SK-N-SH (cell line): ENCODE measurements around the gene PARVB. TPM values are rescaled to one million over a fixed set of nuclear protein-coding genes. Genes with fewer than 3 reads are reported as not detected.

Experiments used
- CTCF ChIA-PET: fragments of 300-600, 350-600 bp; formaldehyde crosslinking; extraction: SDS; loops from one replicate; lab custom pipeline; 2021; lab: Yijun Ruan, JAX
- POLR2A ChIA-PET: fragments of 350-600 bp; sonication (Branson Sonifier 250); formaldehyde crosslinking; extraction: SDS; loops from one replicate; lab custom pipeline; 2020; ENCODE audit warnings: antibody characterized with exemption, inconsistent platforms; lab: Yijun Ruan, JAX
- DNase-seq: peaks from one replicate; pipeline ENCODE4 v3.0.0; 2012
- H2AFZ ChIP-seq: fragments of 200-600 bp; sonication (generic); 2 replicates; pipeline ENCODE4 v1.8.1; 2016; ENCODE audit warnings: antibody characterized with exemption, mild to moderate bottlenecking, low read depth
- H3F3A ChIP-seq: fragments of 200-600 bp; sonication (generic); replicated peaks from 2 replicates; pipeline ENCODE3; 2016; ENCODE audit warnings: antibody characterized with exemption, mild to moderate bottlenecking; ENCODE audit not compliant: insufficient read depth
- H3K27ac ChIP-seq, 2 experiments: fragments of 200-500 bp in 1 of 2; fragments of 200-600 bp in 1 of 2; sonication (Bioruptor generic) in 1 of 2; sonication (generic), shearing (Covaris generic) in 1 of 2; 2 replicates each; pipeline versions ENCODE4 v1.5.1 to v1.6.1; 2014 to 2016; ENCODE audit warnings: low read depth in 2 of 2, inconsistent platforms in 1 of 2, low read length in 1 of 2, mild to moderate bottlenecking in 1 of 2, mixed read lengths in 1 of 2
- H3K27me3 ChIP-seq: fragments of 200-600 bp; sonication (generic), shearing (Covaris generic); 2 replicates; pipeline ENCODE4 v1.6.1; 2016; ENCODE audit warnings: mixed run types; ENCODE audit not compliant: insufficient read depth
- H3K36me3 ChIP-seq, 2 experiments: fragments of 200-500 bp in 1 of 2; fragments of 200-600 bp in 1 of 2; sonication (Bioruptor generic) in 1 of 2; sonication (generic) in 1 of 2; replicated peaks in 1 of 2; 2 replicates each; pipeline versions ENCODE3 to v1.5.1; 2014 to 2016; ENCODE audit warnings: low read length in 1 of 2, mild to moderate bottlenecking in 1 of 2; ENCODE audit not compliant: insufficient read depth in 2 of 2, control insufficient read depth in 1 of 2
- H3K4me1 ChIP-seq, 2 experiments: fragments of 200-500 bp in 1 of 2; fragments of 200-600 bp in 1 of 2; sonication (Bioruptor generic) in 1 of 2; sonication (generic), shearing (Covaris generic) in 1 of 2; 2 replicates each; pipeline versions ENCODE4 v1.5.1 to v1.6.1; 2014 to 2016; ENCODE audit warnings: low read depth in 1 of 2, low read length in 1 of 2, mixed run types in 1 of 2; ENCODE audit not compliant: insufficient read depth in 2 of 2, control insufficient read depth in 1 of 2
- H3K4me2 ChIP-seq: fragments of 200-600 bp; sonication (generic), shearing (Covaris generic); 2 replicates; pipeline ENCODE4 v1.6.1; 2017; ENCODE audit warnings: mixed run types
- H3K4me3 ChIP-seq, 2 experiments: fragments of 200-500 bp in 1 of 2; fragments of 200-600 bp in 1 of 2; sonication (Bioruptor generic) in 1 of 2; sonication (generic), shearing (Covaris generic) in 1 of 2; 2 replicates each; pipeline versions ENCODE4 v1.5.1 to v1.8.1; 2014 to 2016; ENCODE audit warnings: low read depth in 2 of 2, inconsistent platforms in 1 of 2, low read length in 1 of 2, mild to moderate bottlenecking in 1 of 2, mixed read lengths in 1 of 2, moderate library complexity in 1 of 2
- H3K79me2 ChIP-seq: fragments of 200-600 bp; sonication (generic); 2 replicates; pipeline ENCODE4 v1.8.1; 2017; ENCODE audit warnings: mild to moderate bottlenecking; ENCODE audit not compliant: insufficient read depth
- H3K9ac ChIP-seq: fragments of 200-600 bp; sonication (generic); 2 replicates; pipeline ENCODE4 v1.6.1; 2017; ENCODE audit warnings: mixed run types
- H3K9me2 ChIP-seq: fragments of 200-600 bp; sonication (generic); 2 replicates; pipeline ENCODE4 v1.6.1; 2017; ENCODE audit warnings: mixed run types
- H3K9me3 ChIP-seq: fragments of 200-600 bp; sonication (generic); 2 replicates; pipeline ENCODE4 v1.6.1; 2017; ENCODE audit warnings: mixed run types, mild to moderate bottlenecking, moderate library complexity
- H4K20me1 ChIP-seq: fragments of 200-600 bp; sonication (generic); 2 replicates; pipeline ENCODE4 v1.6.1; 2017; ENCODE audit warnings: mild to moderate bottlenecking, mixed run types; ENCODE audit not compliant: insufficient read depth
- ELF1 ChIP-seq: IDR thresholded peaks from 2 replicates; pipeline ENCODE4 v1.4.0; 2012
- EP300 ChIP-seq, 2 experiments: IDR thresholded peaks; 2 replicates each; pipeline versions ENCODE4 v1.4.0 to v1.6.1; 2012; ENCODE audit warnings: borderline replicate concordance in 1 of 2, low read depth in 1 of 2, low read length in 1 of 2
- EZH2phosphoT487 ChIP-seq: fragments of 200-600 bp; sonication (generic); IDR thresholded peaks from 2 replicates; pipeline ENCODE4 v1.6.1; 2017; ENCODE audit warnings: low read depth, mixed run types, mild to moderate bottlenecking, antibody characterized with exemption, moderate library complexity, borderline replicate concordance
- FOSL2 ChIP-seq: IDR thresholded peaks from 2 replicates; pipeline ENCODE4 v1.4.0; 2012; ENCODE audit warnings: low read depth, mild to moderate bottlenecking, moderate library complexity, borderline replicate concordance
- FOXJ3 ChIP-seq: sonication (generic); formaldehyde crosslinking; IDR thresholded peaks from 2 replicates; pipeline ENCODE4 v1.5.1; 2020; ENCODE audit warnings: mild to moderate bottlenecking, missing genetic modification reagents
- MEF2A ChIP-seq: IDR thresholded peaks from 2 replicates; pipeline ENCODE4 v1.4.0; 2012; ENCODE audit warnings: low read depth, borderline replicate concordance
- NFIC ChIP-seq: IDR thresholded peaks from 2 replicates; pipeline ENCODE4 v1.4.0; 2012; ENCODE audit warnings: borderline replicate concordance
- POLR2AphosphoS5 ChIP-seq: IDR thresholded peaks from 2 replicates; pipeline ENCODE4 v1.6.1; 2012; ENCODE audit warnings: low read depth, low read length
- RCOR1 ChIP-seq: fragments of 150-350 bp; IDR thresholded peaks from 2 replicates; pipeline ENCODE4 v1.6.1; 2017; ENCODE audit warnings: antibody characterized with exemption, low read length
- RFX5 ChIP-seq: IDR thresholded peaks from 2 replicates; pipeline ENCODE4 v1.6.1; 2012; ENCODE audit warnings: mild to moderate bottlenecking, improper control_type of control experiment, low read length
- TAF1 ChIP-seq: IDR thresholded peaks from 2 replicates; pipeline ENCODE4 v1.6.1; 2012; ENCODE audit warnings: low read depth, mild to moderate bottlenecking, low read length, moderate library complexity, borderline replicate concordance
- TEAD4 ChIP-seq: IDR thresholded peaks from 2 replicates; pipeline ENCODE4 v1.4.0; 2012; ENCODE audit warnings: mild to moderate bottlenecking, borderline replicate concordance; ENCODE audit not compliant: insufficient read depth
- YY1 ChIP-seq: IDR thresholded peaks from 2 replicates; pipeline ENCODE4 v1.4.0; 2012; ENCODE audit warnings: low read depth, mild to moderate bottlenecking
- WGBS: methylation state at CpG from one replicate; pipeline ENCODE4 v1.1.6; 2017; ENCODE audit warnings: low lambda C conversion rate; 5-methylcytosine and 5-hydroxymethylcytosine counted together
- polyA plus RNA-seq, 3 experiments: library from polyadenylated mRNA; depleted of rRNA; stranded (reverse); fragments of >200 nt; gene quantifications; 2 replicates each; pipeline ENCODE4 v1.2.3, GENCODE V29; 2012
- TF ChIP-seq, protein P1 (sequence below): IDR thresholded peaks from 2 replicates; pipeline ENCODE4 v1.4.0; 2012; ENCODE audit warnings: low read depth
- TF ChIP-seq, protein P2 (sequence below): fragments of 150-350 bp; IDR thresholded peaks from 2 replicates; pipeline ENCODE4 v1.6.1; 2017; ENCODE audit warnings: antibody characterized with exemption, low read length, low read depth, borderline replicate concordance
- TF ChIP-seq, protein P3 (sequence below): IDR thresholded peaks from 2 replicates; pipeline ENCODE4; 2012
- TF ChIP-seq, protein P4 (sequence below): IDR thresholded peaks from 2 replicates; pipeline ENCODE4 v1.4.0; 2012; ENCODE audit warnings: low read depth, borderline replicate concordance

Gene PARVB
- polyA plus RNA-seq, 1 of the 3 experiments (the other 2 are of a cell fraction) = 87.8 TPM

DNA sequence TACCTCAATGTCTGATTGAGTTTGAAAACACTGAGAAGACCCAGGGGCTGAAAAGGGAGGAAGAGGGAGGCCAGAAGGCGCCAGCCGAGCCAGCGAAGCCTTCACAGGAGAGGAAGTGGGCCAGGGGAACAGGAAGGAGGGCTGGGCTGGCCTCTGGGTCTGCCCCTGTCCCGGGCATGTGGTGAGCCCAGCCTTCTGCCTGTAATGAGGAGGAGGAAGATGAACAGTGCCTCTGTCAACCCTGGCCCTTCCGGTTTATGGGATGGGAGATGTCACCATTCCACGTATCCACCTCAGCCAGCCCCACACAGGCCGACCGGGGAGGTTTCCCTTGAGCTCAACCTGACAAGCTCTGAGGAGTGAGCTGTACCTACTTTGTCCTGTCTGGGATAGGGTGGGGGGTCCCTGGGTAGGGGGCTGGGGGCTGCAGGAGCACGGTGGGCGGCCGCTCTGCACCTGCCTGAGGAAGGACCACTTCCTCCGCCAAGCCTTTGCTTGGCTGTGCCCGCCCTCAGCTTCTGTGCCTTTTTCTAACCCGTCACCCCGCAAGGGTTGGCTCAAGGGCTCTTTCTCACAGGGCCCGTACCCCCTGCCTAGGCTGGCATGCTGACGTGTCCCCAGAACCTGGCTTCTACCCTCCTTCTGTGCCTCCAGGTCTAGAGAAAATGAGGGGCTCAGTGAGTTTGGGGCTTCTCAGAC, 158.6 kb downstream of the PARVB start:
- Histone ChIP-seq H3K27me3 (no peaks in the 10 kb centered on the region), H3K4me2 (no peak overlapping the region), H3K27ac (no peak overlapping the region), H3K36me3 (no peaks in the 10 kb centered on the region), H3K4me3 (no peak overlapping the region), H3F3A (peaks cover 9% of the 10 kb centered on the region), H4K20me1 (no peaks in the 10 kb centered on the region), H3K9ac (no peak overlapping the region), H3K79me2 (no peaks in the 10 kb centered on the region), H3K4me1 (no peaks in the 10 kb centered on the region; a peak in 1 of 4 replicates), H3K9me3 (no peaks in the 10 kb centered on the region), H3K9me2 (no peaks in the 10 kb centered on the region), H2AFZ (no peak overlapping the region)
- 84% methylated on average over 12 of the region's 17 CpGs for WGBS
- DNase-seq = no peak
- TF ChIP-seq EP300 (IDR thresholded peaks at IDR 0.05; ENCODE audit: borderline replicate concordance in 1 of 2, low read depth in 1 of 2, low read length in 1 of 2) (no peak), YY1 (no peak), TEAD4 (no peak), NFIC (no peak), TAF1 (no peak), FOXJ3 (CRISPR knock-in tag) (no peak), ELF1 (no peak), MEF2A (no peak), RFX5 (no peak), RCOR1 (no peak), EZH2phosphoT487 (no peak), FOSL2 (no peak), POLR2AphosphoS5 (no peak)
- TF ChIP-seq, protein P1, sequence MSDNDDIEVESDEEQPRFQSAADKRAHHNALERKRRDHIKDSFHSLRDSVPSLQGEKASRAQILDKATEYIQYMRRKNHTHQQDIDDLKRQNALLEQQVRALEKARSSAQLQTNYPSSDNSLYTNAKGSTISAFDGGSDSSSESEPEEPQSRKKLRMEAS = no peak
- TF ChIP-seq, protein P2, sequence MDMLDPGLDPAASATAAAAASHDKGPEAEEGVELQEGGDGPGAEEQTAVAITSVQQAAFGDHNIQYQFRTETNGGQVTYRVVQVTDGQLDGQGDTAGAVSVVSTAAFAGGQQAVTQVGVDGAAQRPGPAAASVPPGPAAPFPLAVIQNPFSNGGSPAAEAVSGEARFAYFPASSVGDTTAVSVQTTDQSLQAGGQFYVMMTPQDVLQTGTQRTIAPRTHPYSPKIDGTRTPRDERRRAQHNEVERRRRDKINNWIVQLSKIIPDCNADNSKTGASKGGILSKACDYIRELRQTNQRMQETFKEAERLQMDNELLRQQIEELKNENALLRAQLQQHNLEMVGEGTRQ = no peak
- TF ChIP-seq, protein P3, sequence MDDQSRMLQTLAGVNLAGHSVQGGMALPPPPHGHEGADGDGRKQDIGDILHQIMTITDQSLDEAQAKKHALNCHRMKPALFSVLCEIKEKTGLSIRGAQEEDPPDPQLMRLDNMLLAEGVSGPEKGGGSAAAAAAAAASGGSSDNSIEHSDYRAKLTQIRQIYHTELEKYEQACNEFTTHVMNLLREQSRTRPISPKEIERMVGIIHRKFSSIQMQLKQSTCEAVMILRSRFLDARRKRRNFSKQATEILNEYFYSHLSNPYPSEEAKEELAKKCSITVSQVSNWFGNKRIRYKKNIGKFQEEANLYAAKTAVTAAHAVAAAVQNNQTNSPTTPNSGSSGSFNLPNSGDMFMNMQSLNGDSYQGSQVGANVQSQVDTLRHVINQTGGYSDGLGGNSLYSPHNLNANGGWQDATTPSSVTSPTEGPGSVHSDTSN = no peak
- TF ChIP-seq, protein P4, sequence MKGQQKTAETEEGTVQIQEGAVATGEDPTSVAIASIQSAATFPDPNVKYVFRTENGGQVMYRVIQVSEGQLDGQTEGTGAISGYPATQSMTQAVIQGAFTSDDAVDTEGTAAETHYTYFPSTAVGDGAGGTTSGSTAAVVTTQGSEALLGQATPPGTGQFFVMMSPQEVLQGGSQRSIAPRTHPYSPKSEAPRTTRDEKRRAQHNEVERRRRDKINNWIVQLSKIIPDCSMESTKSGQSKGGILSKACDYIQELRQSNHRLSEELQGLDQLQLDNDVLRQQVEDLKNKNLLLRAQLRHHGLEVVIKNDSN = no peak
- POLR2A ChIA-PET = no interaction called here
- CTCF ChIA-PET = no interaction called here
